ENCODE results near the gene STXBP6.

Gene STXBP6

GRCh38 chr14:24887623-24888304, 162.2 kb downstream of the STXBP6 start:
- TF ChIP-seq CTCF (IDR thresholded peaks at IDR 0.05; ENCODE audit: borderline replicate concordance, insufficient read depth, low read depth, low read length) = no peak
- H3K4me3 ChIP-seq (ENCODE audit: low read depth, low read length) = no peak overlapping the region

GRCh38 chr14:24885410-24885913, 164.5 kb downstream of the STXBP6 start:
- TF ChIP-seq CTCF (IDR thresholded peaks at IDR 0.05; ENCODE audit: borderline replicate concordance, insufficient read depth, low read depth, low read length) = no peak
- no peak overlapping the region for H3K4me3 ChIP-seq (ENCODE audit: low read depth, low read length)

GRCh38 chr14:24883576-24883975, 166.4 kb downstream of the STXBP6 start:
- no peak overlapping the region for H3K4me3 ChIP-seq (ENCODE audit: low read depth, low read length)
- no peak for TF ChIP-seq CTCF (IDR thresholded peaks at IDR 0.05; ENCODE audit: borderline replicate concordance, insufficient read depth, low read depth, low read length)

GRCh38 chr14:24881116-24881893, 168.6 kb downstream of the STXBP6 start:
- no peak overlapping the region for H3K4me3 ChIP-seq (ENCODE audit: low read depth, low read length)
- no peak for TF ChIP-seq CTCF (IDR thresholded peaks at IDR 0.05; ENCODE audit: borderline replicate concordance, insufficient read depth, low read depth, low read length)

GRCh38 chr14:24880689-24881088, 169.3 kb downstream of the STXBP6 start:
- H3K4me3 ChIP-seq (ENCODE audit: low read depth, low read length) = no peak overlapping the region
- no peak for TF ChIP-seq CTCF (IDR thresholded peaks at IDR 0.05; ENCODE audit: borderline replicate concordance, insufficient read depth, low read depth, low read length)

- TF ChIP-seq CTCF (IDR thresholded peaks at IDR 0.05; ENCODE audit: borderline replicate concordance, insufficient read depth, low read depth, low read length) = no peak
- no peak overlapping the region for H3K4me3 ChIP-seq (ENCODE audit: low read depth, low read length)
Measured at GRCh38 chr14:24879661-24880386, 170.1 kb downstream of the STXBP6 start.

All from GM12875 (cell line).